Mesendoderm (in vitro differentiated cells): ENCODE data around the gene CRAMP1.

Experiments used
- DNase-seq: peaks from one replicate; pipeline ENCODE4 v3.0.0; 2013
- H2AK5ac ChIP-seq: 2 replicates; pipeline ENCODE4 v1.6.1; 2013; ENCODE audit warnings: low read length, inconsistent platforms
- H2BK120ac ChIP-seq: 2 replicates; pipeline ENCODE4 v1.6.1; 2013; ENCODE audit warnings: low read depth, mild to moderate bottlenecking, low read length, moderate library complexity, mixed read lengths
- H2BK15ac ChIP-seq: replicated peaks from 2 replicates; pipeline ENCODE4 v1.6.1; 2013; ENCODE audit warnings: low read depth, mild to moderate bottlenecking, moderate library complexity
- H2BK5ac ChIP-seq: 2 replicates; pipeline ENCODE4 v1.6.1; 2013; ENCODE audit warnings: low read length, inconsistent platforms
- H3K18ac ChIP-seq: 2 replicates; pipeline ENCODE4 v1.6.1; 2013; ENCODE audit warnings: mild to moderate bottlenecking, low read length, mixed read lengths
- H3K23ac ChIP-seq: one replicate; pipeline ENCODE4 v1.6.1; 2013; ENCODE audit warnings: low read length
- H3K27ac ChIP-seq: 2 replicates; pipeline ENCODE4 v1.5.1; 2013; ENCODE audit warnings: low read depth, mild to moderate bottlenecking, inconsistent platforms, low read length, moderate library complexity
- H3K27me3 ChIP-seq: 2 replicates; pipeline ENCODE4 v1.6.1; 2013; ENCODE audit warnings: low read length, control low read depth, mild to moderate bottlenecking, inconsistent platforms; ENCODE audit not compliant: insufficient read depth, poor library complexity
- H3K36me3 ChIP-seq: 2 replicates; pipeline ENCODE4 v1.6.1; 2013; ENCODE audit warnings: low read length, inconsistent platforms; ENCODE audit not compliant: control insufficient read depth, insufficient read depth
- H3K4ac ChIP-seq: one replicate; pipeline ENCODE4 v1.6.1; 2013; ENCODE audit warnings: low read depth, mild to moderate bottlenecking, low read length, moderate library complexity
- H3K4me1 ChIP-seq: 2 replicates; pipeline ENCODE4 v1.6.1; 2013; ENCODE audit warnings: low read depth, low read length, inconsistent platforms; ENCODE audit not compliant: control insufficient read depth
- H3K4me2 ChIP-seq: 2 replicates; pipeline ENCODE4 v1.6.1; 2013; ENCODE audit warnings: low read length
- H3K4me3 ChIP-seq: 2 replicates; pipeline ENCODE4 v1.5.1; 2013; ENCODE audit warnings: mild to moderate bottlenecking, low read length
- H3K56ac ChIP-seq: one replicate; pipeline ENCODE4 v1.6.1; 2013; ENCODE audit warnings: low read length
- H3K79me1 ChIP-seq: 2 replicates; pipeline ENCODE4 v1.6.1; 2013; ENCODE audit warnings: low read length, inconsistent platforms
- H3K79me2 ChIP-seq: 2 replicates; pipeline ENCODE4 v1.6.1; 2013; ENCODE audit warnings: mild to moderate bottlenecking, low read length; ENCODE audit not compliant: control insufficient read depth, insufficient read depth
- H3K9ac ChIP-seq: 2 replicates; pipeline ENCODE4 v1.6.1; 2013; ENCODE audit warnings: low read length, inconsistent platforms
- H4K5ac ChIP-seq: one replicate; pipeline ENCODE4 v1.6.1; 2013; ENCODE audit warnings: low read length
- H4K8ac ChIP-seq: one replicate; pipeline ENCODE4 v1.6.1; 2013; ENCODE audit warnings: low read depth, mild to moderate bottlenecking, control low read depth, low read length, moderate library complexity
- WGBS: extraction: QIAGEN DNeasy Blood & Tissue Kit; methylation state at CpG from one replicate; pipeline ENCODE4 v1.1.7; 2013; ENCODE audit warnings: low lambda C conversion rate, missing lambda C conversion rate; ENCODE audit not compliant: insufficient coverage; ENCODE audit errors: extremely low coverage; 5-methylcytosine and 5-hydroxymethylcytosine counted together

The CRAMP1 gene

GRCh38 chr16:1631230-1631629 is 19.1 kb downstream of the CRAMP1 start:
- no peak overlapping the region for H2AK5ac ChIP-seq
- no CpG with 5 or more reads among the region's 9 CpGs for WGBS
- H3K4me2 ChIP-seq = no peak overlapping the region
- H4K5ac ChIP-seq = no peak overlapping the region
- H3K56ac ChIP-seq = no peak overlapping the region
- no peak overlapping the region for H3K9ac ChIP-seq
- no peak for DNase-seq
- no peak overlapping the region for H2BK120ac ChIP-seq
- no peak overlapping the region for H4K8ac ChIP-seq
- H3K27me3 ChIP-seq = no peaks in the 10 kb centered on the region
- no peak overlapping the region for H3K4ac ChIP-seq
- peaks cover 24% of the 10 kb centered on the region for H3K79me2 ChIP-seq
- H3K4me3 ChIP-seq = no peak overlapping the region
- H3K18ac ChIP-seq = no peak overlapping the region
- no peak overlapping the region for H2BK15ac ChIP-seq
- no peak overlapping the region for H3K27ac ChIP-seq
- no peak overlapping the region for H2BK5ac ChIP-seq
- no peak overlapping the region for H3K23ac ChIP-seq
- peaks cover 15% of the 10 kb centered on the region for H3K36me3 ChIP-seq
- H3K79me1 ChIP-seq = peaks cover 32% of the 10 kb centered on the region
- H3K4me1 ChIP-seq = no peaks in the 10 kb centered on the region

GRCh38 chr16:1631931-1632637 is 19.9 kb downstream of the CRAMP1 start:
- Histone ChIP-seq H3K36me3 (peaks cover 15% of the 10 kb centered on the region), H3K4me2 (no peak overlapping the region), H3K4me1 (no peaks in the 10 kb centered on the region), H3K4ac (no peak overlapping the region), H4K5ac (no peak overlapping the region), H3K27me3 (no peaks in the 10 kb centered on the region), H2BK5ac (no peak overlapping the region), H4K8ac (no peak overlapping the region), H3K79me1 (peaks cover 29% of the 10 kb centered on the region), H3K27ac (no peak overlapping the region), H3K56ac (no peak overlapping the region), H3K23ac (no peak overlapping the region), H3K9ac (no peak overlapping the region), H2BK120ac (no peak overlapping the region), H2BK15ac (no peak overlapping the region), H3K4me3 (no peak overlapping the region), H3K79me2 (peaks cover 21% of the 10 kb centered on the region), H2AK5ac (no peak overlapping the region), H3K18ac (no peak overlapping the region)
- WGBS = no CpG with 5 or more reads among the region's 18 CpGs
- DNase-seq = no peak

GRCh38 chr16:1632638-1632970 is 20.4 kb downstream of the CRAMP1 start:
- Histone ChIP-seq H3K18ac (no peak overlapping the region), H3K36me3 (peaks cover 13% of the 10 kb centered on the region), H4K8ac (no peak overlapping the region), H2BK120ac (no peak overlapping the region), H3K9ac (no peak overlapping the region), H2AK5ac (no peak overlapping the region), H3K79me1 (peaks cover 28% of the 10 kb centered on the region), H3K4me1 (no peaks in the 10 kb centered on the region), H4K5ac (no peak overlapping the region), H3K23ac (no peak overlapping the region), H3K4me2 (no peak overlapping the region), H3K4ac (no peak overlapping the region), H2BK5ac (no peak overlapping the region), H3K27me3 (no peaks in the 10 kb centered on the region), H2BK15ac (no peak overlapping the region), H3K56ac (no peak overlapping the region), H3K79me2 (peaks cover 18% of the 10 kb centered on the region), H3K4me3 (no peak overlapping the region), H3K27ac (no peak overlapping the region)
- WGBS = no CpG with 5 or more reads among the region's 13 CpGs
- no peak for DNase-seq

GRCh38 chr16:1633310-1633709 is 21.1 kb downstream of the CRAMP1 start:
- H3K23ac ChIP-seq = no peak overlapping the region
- peaks cover 15% of the 10 kb centered on the region for H3K79me2 ChIP-seq
- H3K56ac ChIP-seq = no peak overlapping the region
- H2BK120ac ChIP-seq = no peak overlapping the region
- H3K36me3 ChIP-seq = peaks cover 13% of the 10 kb centered on the region
- H3K79me1 ChIP-seq = peaks cover 25% of the 10 kb centered on the region
- no peaks in the 10 kb centered on the region for H3K27me3 ChIP-seq
- no peak overlapping the region for H3K9ac ChIP-seq
- no peak overlapping the region for H3K18ac ChIP-seq
- H3K4me2 ChIP-seq = no peak overlapping the region
- no peak overlapping the region for H4K8ac ChIP-seq
- H4K5ac ChIP-seq = no peak overlapping the region
- no peaks in the 10 kb centered on the region for H3K4me1 ChIP-seq
- no CpG with 5 or more reads among the region's 12 CpGs for WGBS
- no peak overlapping the region for H3K27ac ChIP-seq
- no peak overlapping the region for H3K4me3 ChIP-seq
- no peak overlapping the region for H2BK15ac ChIP-seq
- DNase-seq = no peak
- H3K4ac ChIP-seq = no peak overlapping the region
- no peak overlapping the region for H2AK5ac ChIP-seq
- H2BK5ac ChIP-seq = no peak overlapping the region

GRCh38 chr16:1634541-1634940 is 22.4 kb downstream of the CRAMP1 start:
- no peak overlapping the region for H2BK120ac ChIP-seq
- H2BK15ac ChIP-seq = no peak overlapping the region
- H3K79me2 ChIP-seq = peaks cover 7% of the 10 kb centered on the region
- H3K4me2 ChIP-seq = no peak overlapping the region
- no peak overlapping the region for H3K27ac ChIP-seq
- H3K4ac ChIP-seq = no peak overlapping the region
- H2BK5ac ChIP-seq = no peak overlapping the region
- H3K18ac ChIP-seq = no peak overlapping the region
- no CpG with 5 or more reads among the region's 12 CpGs for WGBS
- no peak overlapping the region for H4K5ac ChIP-seq
- peaks cover 19% of the 10 kb centered on the region for H3K79me1 ChIP-seq
- H4K8ac ChIP-seq = no peak overlapping the region
- H3K23ac ChIP-seq = no peak overlapping the region
- H3K27me3 ChIP-seq = no peaks in the 10 kb centered on the region
- H3K36me3 ChIP-seq = peaks cover 13% of the 10 kb centered on the region
- H2AK5ac ChIP-seq = no peak overlapping the region
- no peak overlapping the region for H3K9ac ChIP-seq
- no peaks in the 10 kb centered on the region for H3K4me1 ChIP-seq
- no peak for DNase-seq
- no peak overlapping the region for H3K56ac ChIP-seq
- H3K4me3 ChIP-seq = no peak overlapping the region

GRCh38 chr16:1635070-1635469 is 22.9 kb downstream of the CRAMP1 start:
- no peak for DNase-seq
- WGBS = no CpG with 5 or more reads among the region's 13 CpGs
- Histone ChIP-seq H3K4ac (no peak overlapping the region), H3K36me3 (peaks cover 13% of the 10 kb centered on the region), H3K4me3 (no peak overlapping the region), H3K23ac (no peak overlapping the region), H2BK5ac (no peak overlapping the region), H3K4me2 (no peak overlapping the region), H3K79me2 (peaks cover 7% of the 10 kb centered on the region), H2AK5ac (no peak overlapping the region), H3K56ac (no peak overlapping the region), H4K8ac (no peak overlapping the region), H3K27ac (no peak overlapping the region), H3K27me3 (no peaks in the 10 kb centered on the region), H2BK15ac (no peak overlapping the region), H2BK120ac (no peak overlapping the region), H3K18ac (no peak overlapping the region), H3K4me1 (no peaks in the 10 kb centered on the region), H3K79me1 (peaks cover 18% of the 10 kb centered on the region), H3K9ac (no peak overlapping the region), H4K5ac (no peak overlapping the region)
